Naive thymus-derived CD4-positive, alpha-beta T cell (primary cell): ENCODE measurements around the gene MUTYH. TPM values are rescaled to one million over a fixed set of nuclear protein-coding genes. Genes with fewer than 3 reads are reported as not detected.
"Not testable (repeated sequence)": the region's sequence is repeated elsewhere in the genome, so short reads cannot be mapped to it uniquely, and the experiment has no call there.

Experiments
- ATAC-seq: fragments of 150-1000 bp; cut with Tn5 transposase; 2 replicates; pipeline ENCODE4 v1.10.0; 2021; ENCODE audit warnings: mild to moderate bottlenecking, moderate library complexity
- CTCF ChIA-PET: fragments of 350-600 bp; sonication (Branson Sonifier 250); formaldehyde crosslinking; loops from one replicate; lab custom pipeline; 2021; ENCODE audit warnings: antibody characterized with exemption; lab: Charles Lee
- POLR2A ChIA-PET: fragments of 350-600 bp; sonication (Branson Sonifier 250); formaldehyde crosslinking; loops from one replicate; lab custom pipeline; 2021; ENCODE audit warnings: antibody characterized with exemption, inconsistent platforms; lab: Charles Lee
- DNase-seq, 9 donors: peaks; one replicate each; pipeline versions ENCODE4 v3.0.0 to v3.0.0-alpha.2; 2020 to 2022; ENCODE audit warnings: mixed read lengths in 1 of 9
- H3K27ac ChIP-seq: one replicate; pipeline ENCODE4 v1.7.0; 2013; ENCODE audit warnings: mild to moderate bottlenecking, low read depth, low read length, moderate library complexity
- H3K27me3 ChIP-seq, 2 donors: one replicate each; pipeline ENCODE4 v1.7.0; 2013; ENCODE audit warnings: low read length in 2 of 2, mild to moderate bottlenecking in 2 of 2, moderate library complexity in 2 of 2; ENCODE audit not compliant: control insufficient read depth in 2 of 2, insufficient read depth in 2 of 2
- H3K36me3 ChIP-seq, 3 experiments: 1 replicate in 2 of 3; 2 replicates in 1 of 3; pipeline ENCODE4 v1.7.0; 2013; ENCODE audit warnings: low read length in 3 of 3, mild to moderate bottlenecking in 3 of 3, moderate library complexity in 1 of 3; ENCODE audit not compliant: insufficient read depth in 3 of 3, control insufficient read depth in 2 of 3
- H3K4me1 ChIP-seq, 2 donors: one replicate each; pipeline ENCODE4 v1.7.0; 2013; ENCODE audit warnings: low read length in 2 of 2, mild to moderate bottlenecking in 2 of 2, moderate library complexity in 1 of 2; ENCODE audit not compliant: control insufficient read depth in 2 of 2, insufficient read depth in 2 of 2
- H3K4me3 ChIP-seq: 2 replicates; pipeline ENCODE4 v1.7.0; 2013; ENCODE audit warnings: mild to moderate bottlenecking, low read length
- H3K9me3 ChIP-seq, 3 experiments: 1 replicate in 2 of 3; 2 replicates in 1 of 3; pipeline ENCODE4 v1.7.0; 2013; ENCODE audit warnings: low read length in 3 of 3; ENCODE audit not compliant: control insufficient read depth in 2 of 3
- H3K27ac Mint-ChIP-seq, 9 donors: one replicate each; pipeline ENCODE4 v1.8.0; 2020 to 2022; ENCODE audit warnings: mixed read lengths in 9 of 9, mild to moderate bottlenecking in 8 of 9, moderate library complexity in 5 of 9, inconsistent platforms in 2 of 9
- H3K27me3 Mint-ChIP-seq, 5 donors: one replicate each; pipeline ENCODE4 v1.8.0; 2021 to 2022; ENCODE audit warnings: mixed read lengths in 5 of 5, mild to moderate bottlenecking in 1 of 5
- H3K36me3 Mint-ChIP-seq, 5 donors: one replicate each; pipeline ENCODE4 v1.8.0; 2020 to 2022; ENCODE audit warnings: mixed read lengths in 5 of 5, mild to moderate bottlenecking in 3 of 5, inconsistent platforms in 1 of 5
- H3K4me1 Mint-ChIP-seq, 7 donors: one replicate each; pipeline ENCODE4 v1.8.0; 2020 to 2022; ENCODE audit warnings: mixed read lengths in 7 of 7, mild to moderate bottlenecking in 3 of 7, inconsistent platforms in 1 of 7
- H3K4me3 Mint-ChIP-seq, 10 donors: one replicate each; pipeline ENCODE4 v1.8.0; 2020 to 2022; ENCODE audit warnings: mild to moderate bottlenecking in 10 of 10, mixed read lengths in 10 of 10, moderate library complexity in 6 of 10, inconsistent platforms in 2 of 10
- H3K9me3 Mint-ChIP-seq, 11 donors: one replicate each; pipeline ENCODE4 v1.8.0; 2020 to 2022; ENCODE audit warnings: mixed read lengths in 11 of 11, mild to moderate bottlenecking in 4 of 11, inconsistent platforms in 1 of 11, moderate library complexity in 1 of 11
- intact Hi-C, 2 donors: fragments of 100-400 bp; cut with micrococcal nuclease; formaldehyde crosslinking; loops; one replicate each; pipeline ENCODE4 v1.15.1; 2023
- polyA plus RNA-seq, 2 donors: library from polyadenylated mRNA; unstranded; fragments of 300-500 nt; fragmentation: Illumina TruSeq; gene quantifications; one replicate each; pipeline ENCODE4 v1.2.3, GENCODE V29; 2021
- total RNA-seq, 6 experiments: library from RNA in 5 of 6; stranded (reverse) in 5 of 6; gene quantifications; 1 replicate in 5 of 6; 2 replicates in 1 of 6; pipeline ENCODE4 v1.2.3 and lab custom pipeline; 2021 to 2026

Gene MUTYH
- total and polyA plus RNA-seq, 7 experiments from 2014 or later = 17.7 to 85.4 (median 59.1) TPM

- Histone ChIP-seq H3K36me3 (no peaks in the 10 kb centered on the region), H3K4me3 (no peak overlapping the region), H3K9me3 (no peaks in the 10 kb centered on the region), H3K4me1 (no peaks in the 10 kb centered on the region), H3K27me3 (no peaks in the 10 kb centered on the region), H3K27ac (no peak overlapping the region)
- peaks cover 0 to 7% (median 0%) of the 10 kb centered on the region in 5 donors for H3K36me3 Mint-ChIP-seq
- ATAC-seq (no peak), DNase-seq (no peak)
- no peaks in the 10 kb centered on the region for H3K27me3 Mint-ChIP-seq
- POLR2A ChIA-PET = no interaction called here
- CTCF ChIA-PET = no interaction called here
- peaks cover 0 to 6% (median 3%) of the 10 kb centered on the region in 7 donors for H3K4me1 Mint-ChIP-seq
- intact Hi-C loops = loop anchor here in 1 of 2 donors (10.0 kb wide), 1 partner anchor 64 kb away; no protein-coding TSS in a partner anchor
- H3K9me3 Mint-ChIP-seq = no peaks in the 10 kb centered on the region
- no peak overlapping the region for H3K4me3 Mint-ChIP-seq
- H3K27ac Mint-ChIP-seq = no peak overlapping the region
Measured at GRCh38 chr1:45370575-45370974, 30.3 kb upstream of the MUTYH start.

GRCh38 chr1:45365051-45365450, 24.8 kb upstream of the MUTYH start:
- no peak overlapping the region for H3K4me3 Mint-ChIP-seq
- peaks cover 0 to 7% (median 0%) of the 10 kb centered on the region in 5 donors for H3K36me3 Mint-ChIP-seq
- H3K27me3 Mint-ChIP-seq = no peaks in the 10 kb centered on the region
- Histone ChIP-seq H3K27ac (no peak overlapping the region), H3K4me3 (no peak overlapping the region), H3K4me1 (no peaks in the 10 kb centered on the region), H3K27me3 (no peaks in the 10 kb centered on the region), H3K36me3 (no peaks in the 10 kb centered on the region), H3K9me3 (no peaks in the 10 kb centered on the region)
- ChIA-PET CTCF (no interaction called here), POLR2A (no interaction called here)
- intact Hi-C loops = no loop called here
- no peak overlapping the region for H3K27ac Mint-ChIP-seq
- H3K9me3 Mint-ChIP-seq = no peaks in the 10 kb centered on the region
- peaks cover 0 to 4% (median 2%) of the 10 kb centered on the region in 7 donors for H3K4me1 Mint-ChIP-seq
- ATAC-seq = no peak
- no peak for DNase-seq

- Mint-ChIP-seq H3K4me1 (peaks cover 0 to 7% (median 5%) of the 10 kb centered on the region in 7 donors), H3K27me3 (no peaks in the 10 kb centered on the region), H3K36me3 (peaks cover 0 to 1% (median 0%) of the 10 kb centered on the region in 5 donors), H3K9me3 (no peaks in the 10 kb centered on the region), H3K27ac (no peak overlapping the region), H3K4me3 (no peak overlapping the region)
- CTCF ChIA-PET = no interaction called here
- intact Hi-C loops = no loop called here
- POLR2A ChIA-PET = no interaction called here
- no peaks in the 10 kb centered on the region for H3K9me3 ChIP-seq
- H3K4me3 ChIP-seq = no peak overlapping the region
- DNase-seq (no peak), ATAC-seq (no peak)
- no peaks in the 10 kb centered on the region for H3K4me1 ChIP-seq
- no peaks in the 10 kb centered on the region for H3K36me3 ChIP-seq
- no peak overlapping the region for H3K27ac ChIP-seq
- H3K27me3 ChIP-seq = no peaks in the 10 kb centered on the region
Measured at GRCh38 chr1:45364294-45364693, 24.1 kb upstream of the MUTYH start.

GRCh38 chr1:45360981-45361380, 20.7 kb upstream of the MUTYH start:
- H3K9me3 Mint-ChIP-seq, H3K36me3 ChIP-seq, H3K4me1 Mint-ChIP-seq, H3K4me1 ChIP-seq, H3K36me3 Mint-ChIP-seq, H3K27me3 ChIP-seq, DNase-seq, H3K27me3 Mint-ChIP-seq, H3K27ac ChIP-seq, H3K4me3 Mint-ChIP-seq, ATAC-seq, H3K9me3 ChIP-seq, H3K4me3 ChIP-seq: not testable (repeated sequence)
- ChIA-PET POLR2A (interaction anchor here (2.6 kb wide), 1 partner anchor 132 kb away, joined by 9 read pairs; no protein-coding TSS in a partner anchor), CTCF (interaction anchor here (0.9 to 6.9 kb wide), 5 partner anchors 13 to 347 kb away, joined by 3 to 94 read pairs (median 3); partner anchors contain the start of gene TESK2)
- H3K27ac Mint-ChIP-seq = peak overlapping the region in 1 of 9 donors; percentile 6
- intact Hi-C loops = loop anchor here in 1 of 2 donors (1.0 kb wide), 2 partner anchors 132 to 209 kb away; no protein-coding TSS in a partner anchor

GRCh38 chr1:45359882-45360513, 19.8 kb upstream of the MUTYH start:
- H3K4me3 ChIP-seq = no peak overlapping the region
- no peaks in the 10 kb centered on the region for H3K27me3 Mint-ChIP-seq
- DNase-seq (peak in 7 of 9 donors; percentile 28 to 58 (median 52)), ATAC-seq (peak; percentile 77)
- H3K36me3 Mint-ChIP-seq = peaks cover 0 to 8% (median 0%) of the 10 kb centered on the region in 5 donors
- peak overlapping the region in 3 of 9 donors; percentile 12 to 45 (median 39) for H3K27ac Mint-ChIP-seq
- H3K36me3 ChIP-seq = no peaks in the 10 kb centered on the region
- H3K4me3 Mint-ChIP-seq = peak overlapping the region in 3 of 10 donors; percentile 7 to 27 (median 16)
- no peak overlapping the region for H3K27ac ChIP-seq
- intact Hi-C loops = loop anchor here (1.0 kb wide), 2 partner anchors 133 to 210 kb away; no protein-coding TSS in a partner anchor
- no peaks in the 10 kb centered on the region for H3K27me3 ChIP-seq
- no peaks in the 10 kb centered on the region for H3K9me3 ChIP-seq
- ChIA-PET POLR2A (interaction anchor here (2.6 kb wide), 1 partner anchor 133 kb away, joined by 9 read pairs; no protein-coding TSS in a partner anchor), CTCF (interaction anchor here (0.7 to 6.9 kb wide), 6 partner anchors 12 to 346 kb away, joined by 3 to 94 read pairs (median 4); partner anchors contain the start of gene TESK2)
- H3K4me1 Mint-ChIP-seq = peaks cover 5 to 7% (median 5%) of the 10 kb centered on the region in 7 donors
- H3K9me3 Mint-ChIP-seq = peaks cover 0 to 2% (median 0%) of the 10 kb centered on the region in 11 donors
- H3K4me1 ChIP-seq = no peaks in the 10 kb centered on the region

GRCh38 chr1:45356186-45356585, 15.9 kb upstream of the MUTYH start:
- H3K27ac Mint-ChIP-seq = no peak overlapping the region
- H3K4me1 ChIP-seq = no peaks in the 10 kb centered on the region
- DNase-seq (no peak), ATAC-seq (no peak)
- intact Hi-C loops = no loop called here
- H3K4me1 Mint-ChIP-seq = peaks cover 5 to 8% (median 5%) of the 10 kb centered on the region in 7 donors
- no peaks in the 10 kb centered on the region for H3K27me3 Mint-ChIP-seq
- no peaks in the 10 kb centered on the region for H3K27me3 ChIP-seq
- H3K27ac ChIP-seq = no peak overlapping the region
- ChIA-PET CTCF (interaction anchor here (0.6 to 6.9 kb wide), 3 partner anchors 137 to 226 kb away, joined by 3 to 94 read pairs (median 4); partner anchors contain the start of genes CCDC163, MMACHC and TESK2), POLR2A (no interaction called here)
- peaks cover 0 to 2% (median 0%) of the 10 kb centered on the region in 11 donors for H3K9me3 Mint-ChIP-seq
- no peaks in the 10 kb centered on the region for H3K36me3 ChIP-seq
- no peak overlapping the region for H3K4me3 ChIP-seq
- no peaks in the 10 kb centered on the region for H3K9me3 ChIP-seq
- peaks cover 0 to 8% (median 0%) of the 10 kb centered on the region in 5 donors for H3K36me3 Mint-ChIP-seq
- H3K4me3 Mint-ChIP-seq = no peak overlapping the region
